Measurements from ENCODE around the gene CASK.

Gene CASK

DNA sequence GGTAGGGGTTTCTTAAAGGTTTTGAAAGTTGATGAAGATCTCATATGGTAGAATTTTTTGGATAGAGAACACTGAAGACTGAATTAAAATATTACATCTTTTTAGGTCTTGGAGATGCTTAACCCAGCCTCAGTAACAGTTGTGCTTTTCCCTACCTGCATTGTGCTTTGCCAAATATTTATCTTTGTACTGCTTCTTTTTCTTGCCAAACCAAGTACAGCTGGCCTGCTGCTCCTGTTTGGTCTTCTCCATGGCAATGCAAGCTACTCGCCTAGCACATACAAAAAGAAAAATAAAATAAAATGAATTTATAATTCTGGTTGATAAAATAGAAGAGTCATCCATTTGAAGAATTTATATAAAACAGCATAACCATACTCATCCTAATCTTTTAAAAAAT is 380.8 kb downstream of the CASK start:
- ATAC-seq (ENCODE audit: low read depth) (no peak), DNase-seq (ENCODE audit: low spot score in 2 of 2) (no peak)
- Mint-ChIP-seq H3K27ac (no peak overlapping the region), H3K4me1 (no peaks in the 10 kb centered on the region), H3K27me3 (no peaks in the 10 kb centered on the region), H3K9me3 (no peaks in the 10 kb centered on the region), H3K36me3 (peaks cover 14% of the 10 kb centered on the region), H3K4me3 (no peak overlapping the region)

DNA sequence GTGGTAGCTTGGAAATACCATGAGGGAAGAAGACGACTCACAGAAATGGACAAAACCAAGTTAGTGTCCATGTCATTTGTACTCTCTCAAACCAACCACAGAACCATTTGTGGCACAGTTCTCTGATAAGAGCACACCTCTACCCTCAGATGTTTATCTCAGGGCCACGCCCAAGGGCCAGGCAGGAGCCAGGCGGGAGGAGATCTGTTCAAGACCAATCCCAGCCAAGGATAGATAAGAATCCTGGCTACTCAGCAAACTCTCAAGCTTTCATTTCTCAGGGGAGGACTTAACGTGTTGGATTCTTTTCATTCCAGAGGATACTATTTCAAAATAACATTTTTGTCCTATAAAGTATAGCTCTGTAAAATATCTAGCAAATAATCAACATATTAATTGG is 381.2 kb downstream of the CASK start:
- no peak overlapping the region for H3K4me3 Mint-ChIP-seq
- DNase-seq (ENCODE audit: low spot score in 2 of 2) (no peak), ATAC-seq (ENCODE audit: low read depth) (no peak)
- no peaks in the 10 kb centered on the region for H3K4me1 Mint-ChIP-seq
- no peaks in the 10 kb centered on the region for H3K27me3 Mint-ChIP-seq
- no peaks in the 10 kb centered on the region for H3K9me3 Mint-ChIP-seq
- H3K36me3 Mint-ChIP-seq = peaks cover 12% of the 10 kb centered on the region
- no peak overlapping the region for H3K27ac Mint-ChIP-seq

DNA sequence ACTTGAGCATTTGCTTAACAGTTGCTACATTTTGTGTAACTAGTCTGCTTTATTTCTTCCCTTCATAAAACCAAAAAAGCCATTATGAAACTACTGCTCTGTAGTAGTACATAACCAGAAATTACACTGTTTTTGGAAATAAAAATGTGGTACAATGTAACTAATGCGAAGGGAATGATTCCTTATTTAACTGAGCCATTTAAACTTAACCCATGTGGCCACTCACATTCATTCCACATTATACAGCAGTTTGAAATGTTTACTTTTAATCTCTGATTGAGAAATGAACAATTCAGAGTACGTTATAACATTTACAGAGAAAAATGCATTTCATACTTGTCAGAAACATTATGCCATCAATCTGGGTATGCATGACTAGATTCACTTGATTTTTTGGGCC is 382.0 kb downstream of the CASK start:
- Mint-ChIP-seq H3K27me3 (no peaks in the 10 kb centered on the region), H3K27ac (no peak overlapping the region), H3K4me3 (no peak overlapping the region), H3K4me1 (no peaks in the 10 kb centered on the region), H3K36me3 (peaks cover 11% of the 10 kb centered on the region), H3K9me3 (no peaks in the 10 kb centered on the region)
- DNase-seq (ENCODE audit: low spot score in 2 of 2) (no peak), ATAC-seq (ENCODE audit: low read depth) (no peak)

DNA sequence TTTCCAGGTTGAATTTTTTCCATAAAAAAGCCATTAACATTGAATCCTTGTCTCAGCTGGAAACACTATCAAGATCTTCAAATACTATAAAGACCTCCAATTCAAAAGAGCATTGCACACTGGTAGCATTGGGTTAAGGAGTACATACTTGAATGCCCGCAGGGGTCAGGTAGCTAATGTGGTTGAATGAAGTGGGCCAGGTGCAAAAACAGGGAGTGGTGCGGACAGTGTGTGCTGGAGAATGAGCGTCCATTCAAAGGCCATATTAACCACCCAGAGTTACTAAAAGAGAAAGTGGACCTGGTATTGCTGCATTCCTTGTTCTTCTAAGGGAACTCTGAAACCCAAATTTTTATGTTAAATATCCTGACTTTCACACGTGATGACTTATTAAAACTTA is 384.6 kb downstream of the CASK start:
- peaks cover 11% of the 10 kb centered on the region for H3K36me3 Mint-ChIP-seq
- H3K27me3 Mint-ChIP-seq = no peaks in the 10 kb centered on the region
- no peak overlapping the region for H3K4me3 Mint-ChIP-seq
- H3K4me1 Mint-ChIP-seq = no peaks in the 10 kb centered on the region
- no peak for DNase-seq (ENCODE audit: low spot score in 2 of 2)
- ATAC-seq (ENCODE audit: low read depth) = no peak
- H3K9me3 Mint-ChIP-seq = no peaks in the 10 kb centered on the region
- no peak overlapping the region for H3K27ac Mint-ChIP-seq

DNA sequence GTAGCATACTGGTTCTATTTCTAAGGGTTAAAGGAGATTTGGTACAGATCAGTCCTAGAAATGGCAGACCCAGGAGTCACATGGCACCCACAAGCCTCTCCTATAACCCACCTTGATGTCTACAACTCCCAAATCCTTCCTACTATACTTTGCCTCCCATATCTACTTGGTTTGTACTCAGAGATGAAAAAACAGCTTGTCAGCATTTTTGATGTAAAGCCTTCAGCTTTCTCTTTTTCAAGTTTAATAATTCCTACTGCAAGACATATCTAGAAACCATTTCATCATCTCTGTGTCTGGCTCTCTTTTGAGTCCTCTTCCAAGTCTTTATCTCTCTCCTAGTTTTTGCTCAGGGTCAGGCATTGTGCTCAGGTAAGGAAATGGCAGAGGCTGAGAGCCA is 393.3 kb downstream of the CASK start:
- DNase-seq (ENCODE audit: low spot score in 2 of 2) (no peak), ATAC-seq (ENCODE audit: low read depth) (no peak)
- H3K36me3 Mint-ChIP-seq = peaks cover 22% of the 10 kb centered on the region
- H3K27ac Mint-ChIP-seq = no peak overlapping the region
- no peaks in the 10 kb centered on the region for H3K27me3 Mint-ChIP-seq
- H3K9me3 Mint-ChIP-seq = no peaks in the 10 kb centered on the region
- no peak overlapping the region for H3K4me3 Mint-ChIP-seq
- no peaks in the 10 kb centered on the region for H3K4me1 Mint-ChIP-seq

DNA sequence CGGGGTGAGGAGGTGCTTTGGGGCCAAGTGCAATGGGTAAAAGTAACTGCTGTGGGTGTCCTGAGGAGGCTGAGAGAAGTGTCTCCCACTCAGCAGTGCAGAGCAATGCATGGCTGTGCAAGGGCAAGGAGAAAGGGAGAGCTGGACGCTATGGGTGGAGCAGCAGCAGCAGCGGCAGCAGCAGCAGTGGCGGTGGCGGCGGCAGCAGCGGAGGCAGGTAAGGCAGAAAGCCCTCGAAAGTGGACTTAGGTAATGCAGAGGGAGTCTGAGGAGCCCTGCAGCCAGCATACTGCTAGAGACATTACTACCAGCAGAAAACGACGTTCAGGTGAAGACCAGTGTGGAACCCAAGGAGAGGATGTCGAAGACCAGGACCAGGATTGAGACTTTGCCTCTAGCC is 394.1 kb downstream of the CASK start:
- H3K9me3 Mint-ChIP-seq = no peaks in the 10 kb centered on the region

DNA sequence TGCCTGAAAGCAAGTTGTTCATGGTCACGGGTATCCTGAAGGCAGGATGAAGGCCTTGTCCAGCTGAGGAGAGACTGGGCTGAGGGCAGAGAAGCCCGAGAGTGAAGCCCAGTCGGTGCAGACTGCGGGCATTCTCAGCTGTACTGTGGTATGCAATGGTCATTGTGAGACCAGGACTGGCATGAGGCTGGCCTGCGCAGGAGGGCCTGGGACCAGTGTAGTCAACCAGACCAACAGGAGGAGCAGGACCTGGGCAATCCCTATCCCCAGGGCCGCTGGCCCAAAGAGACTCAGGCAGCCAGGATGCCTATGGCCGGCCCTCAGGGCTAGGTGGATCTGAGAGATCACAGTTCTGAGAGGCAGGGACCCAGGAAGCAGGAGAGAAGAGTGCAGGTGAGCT is 394.6 kb downstream of the CASK start:
- ATAC-seq (ENCODE audit: low read depth) (no peak), DNase-seq (ENCODE audit: low spot score in 2 of 2) (no peak)
- H3K4me1 Mint-ChIP-seq = no peaks in the 10 kb centered on the region
- H3K4me3 Mint-ChIP-seq = no peak overlapping the region
- H3K36me3 Mint-ChIP-seq = peaks cover 24% of the 10 kb centered on the region
- no peaks in the 10 kb centered on the region for H3K27me3 Mint-ChIP-seq
- no peaks in the 10 kb centered on the region for H3K9me3 Mint-ChIP-seq
- H3K27ac Mint-ChIP-seq = no peak overlapping the region

More for the DNA sequence above, 394.1 kb downstream of the CASK start:
- peaks cover 24% of the 10 kb centered on the region for H3K36me3 Mint-ChIP-seq
- no peak for DNase-seq (ENCODE audit: low spot score in 2 of 2)
- no peaks in the 10 kb centered on the region for H3K27me3 Mint-ChIP-seq
- ATAC-seq (ENCODE audit: low read depth) = no peak
- no peak overlapping the region for H3K4me3 Mint-ChIP-seq
- H3K27ac Mint-ChIP-seq = no peak overlapping the region
- H3K4me1 Mint-ChIP-seq = no peaks in the 10 kb centered on the region

DNA sequence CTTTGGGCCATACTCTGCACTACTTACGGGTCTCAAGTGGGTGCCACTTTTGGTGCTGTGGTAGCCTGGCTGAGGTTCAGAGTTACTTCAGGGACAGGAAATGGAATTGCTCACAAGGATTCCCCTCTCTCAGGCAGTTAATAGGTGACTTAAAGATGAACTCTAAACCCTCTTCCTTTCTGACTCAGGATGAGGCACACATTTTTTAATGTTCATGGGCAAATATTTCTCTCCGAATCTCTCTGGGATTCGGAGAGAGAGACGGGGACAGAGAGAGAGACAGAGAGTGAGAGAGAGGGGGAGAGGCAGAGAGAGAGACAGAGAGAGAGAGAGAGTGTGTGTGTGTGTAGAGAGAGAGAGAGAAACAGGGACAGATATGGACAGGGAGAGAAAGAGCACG is 396.4 kb downstream of the CASK start:
- Mint-ChIP-seq H3K4me3 (no peak overlapping the region), H3K27me3 (no peaks in the 10 kb centered on the region), H3K4me1 (no peaks in the 10 kb centered on the region), H3K27ac (no peak overlapping the region), H3K36me3 (peaks cover 27% of the 10 kb centered on the region), H3K9me3 (no peaks in the 10 kb centered on the region)
- ATAC-seq (ENCODE audit: low read depth) (no peak), DNase-seq (ENCODE audit: low spot score in 2 of 2) (no peak)

DNA sequence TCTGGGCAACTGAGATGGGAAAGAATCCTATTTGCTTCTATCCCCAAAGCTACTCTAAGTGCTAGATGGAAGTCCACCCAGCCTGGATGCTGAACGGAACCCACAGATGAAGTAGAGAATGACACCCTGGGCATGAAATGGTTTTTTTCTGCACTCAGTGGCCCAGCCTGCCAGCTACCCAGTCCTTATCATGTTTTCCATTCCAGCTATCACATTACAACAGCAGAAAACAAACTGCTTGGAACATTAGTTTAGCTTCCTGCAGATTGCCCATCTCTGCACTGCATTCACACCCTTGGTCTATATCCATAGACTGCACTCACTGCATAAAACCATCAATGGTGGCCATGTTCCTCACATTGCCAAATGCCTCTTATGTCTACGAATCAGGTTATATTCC is 397.1 kb downstream of the CASK start:
- no peaks in the 10 kb centered on the region for H3K9me3 Mint-ChIP-seq
- DNase-seq (ENCODE audit: low spot score in 2 of 2) = no peak
- no peak for ATAC-seq (ENCODE audit: low read depth)
- no peak overlapping the region for H3K27ac Mint-ChIP-seq
- no peaks in the 10 kb centered on the region for H3K27me3 Mint-ChIP-seq
- H3K4me3 Mint-ChIP-seq = no peak overlapping the region
- no peaks in the 10 kb centered on the region for H3K4me1 Mint-ChIP-seq
- H3K36me3 Mint-ChIP-seq = peaks cover 26% of the 10 kb centered on the region

DNA sequence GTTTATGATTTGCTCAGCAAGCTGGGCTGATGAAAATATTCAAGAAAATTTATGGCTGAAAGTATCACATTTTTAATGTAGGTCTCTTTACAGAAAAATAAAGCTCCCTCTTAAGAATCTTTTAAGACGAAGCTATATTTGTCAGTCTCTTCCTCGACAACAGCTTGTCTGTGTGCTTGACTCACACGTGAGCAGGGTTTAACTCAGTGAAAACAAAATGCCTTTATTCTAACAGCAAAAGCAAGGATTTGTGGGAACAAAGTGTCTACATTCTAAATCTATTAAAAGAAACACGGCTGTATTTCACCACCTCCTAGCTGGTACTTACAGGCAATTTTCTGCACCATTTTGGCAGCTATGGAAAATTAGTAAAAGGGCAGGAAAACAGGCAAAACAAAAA is 400.7 kb downstream of the CASK start:
- H3K9me3 Mint-ChIP-seq = no peaks in the 10 kb centered on the region
- ATAC-seq (ENCODE audit: low read depth) (no peak), DNase-seq (ENCODE audit: low spot score in 2 of 2) (no peak)
- H3K4me1 Mint-ChIP-seq = no peaks in the 10 kb centered on the region
- H3K4me3 Mint-ChIP-seq = no peak overlapping the region
- H3K36me3 Mint-ChIP-seq = peaks cover 16% of the 10 kb centered on the region
- no peaks in the 10 kb centered on the region for H3K27me3 Mint-ChIP-seq
- H3K27ac Mint-ChIP-seq = no peak overlapping the region

DNA sequence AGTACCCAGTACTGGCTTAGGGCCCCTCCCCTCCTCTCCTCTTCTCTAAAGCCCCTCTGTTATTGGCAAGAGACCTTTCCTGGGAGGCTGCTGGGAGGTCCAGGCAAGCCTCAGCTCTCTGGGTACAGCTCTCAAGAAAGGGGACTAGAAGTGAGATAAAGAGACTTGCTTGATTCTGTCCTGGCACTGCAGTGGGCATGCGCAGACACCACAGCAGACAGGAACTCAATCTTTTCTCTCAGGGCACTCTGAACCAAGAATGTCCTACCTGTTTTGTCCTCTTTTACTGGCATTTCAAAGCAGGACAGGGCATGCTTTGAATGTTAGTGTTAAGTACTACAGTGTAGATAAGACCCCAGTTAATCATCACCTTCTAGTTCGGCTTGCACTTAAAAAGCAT is 401.3 kb downstream of the CASK start:
- DNase-seq (ENCODE audit: low spot score in 2 of 2) = no peak
- H3K27ac Mint-ChIP-seq = no peak overlapping the region
- ATAC-seq (ENCODE audit: low read depth) = no peak
- H3K9me3 Mint-ChIP-seq = no peaks in the 10 kb centered on the region
- no peak overlapping the region for H3K4me3 Mint-ChIP-seq
- H3K36me3 Mint-ChIP-seq = peaks cover 15% of the 10 kb centered on the region
- H3K27me3 Mint-ChIP-seq = no peaks in the 10 kb centered on the region
- H3K4me1 Mint-ChIP-seq = no peaks in the 10 kb centered on the region

DNA sequence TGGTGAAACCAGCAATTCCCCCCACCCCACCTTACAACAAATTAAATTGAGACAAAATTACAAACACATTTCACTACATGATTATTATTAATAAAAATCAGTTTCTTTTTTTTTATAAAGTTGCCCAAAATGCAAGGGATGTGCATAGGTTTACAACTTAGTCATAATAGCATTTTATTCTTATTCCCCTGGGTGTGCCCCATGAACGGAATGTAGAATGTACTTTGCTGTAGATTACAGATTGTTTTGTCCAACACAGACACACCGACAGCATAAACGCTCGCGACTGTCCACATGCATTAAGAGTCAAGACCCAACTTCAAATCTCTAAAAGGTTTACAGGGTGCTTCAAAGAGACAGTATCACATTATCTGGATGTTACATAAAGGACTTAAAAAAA is 403.9 kb downstream of the CASK start:
- no peak for ATAC-seq (ENCODE audit: low read depth)
- Mint-ChIP-seq H3K36me3 (peaks cover 5% of the 10 kb centered on the region), H3K4me1 (no peaks in the 10 kb centered on the region), H3K9me3 (no peaks in the 10 kb centered on the region), H3K27me3 (no peaks in the 10 kb centered on the region), H3K27ac (no peak overlapping the region), H3K4me3 (no peak overlapping the region)
- DNase-seq (ENCODE audit: low spot score in 2 of 2) = no peak

DNA sequence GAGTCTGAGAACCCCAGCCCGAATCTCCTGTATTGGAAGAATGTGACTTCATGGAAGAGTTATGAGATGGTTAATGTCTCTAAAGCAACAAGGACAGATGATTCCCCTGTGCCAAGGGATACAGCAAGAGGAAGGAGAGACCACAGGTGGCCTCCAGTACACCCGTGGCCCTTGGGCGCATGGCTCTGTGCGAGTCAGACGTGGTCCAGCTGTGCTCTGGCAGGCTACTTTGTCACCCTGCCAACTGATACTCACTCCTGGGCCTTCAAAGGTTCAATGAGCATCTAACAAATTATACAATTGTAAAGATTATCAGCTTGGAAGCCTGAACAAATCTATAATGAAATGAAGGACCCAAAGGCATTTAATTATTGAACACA is 404.5 kb downstream of the CASK start:
- Mint-ChIP-seq H3K27me3 (no peaks in the 10 kb centered on the region), H3K4me3 (no peak overlapping the region), H3K9me3 (no peaks in the 10 kb centered on the region), H3K27ac (peak overlapping the region; percentile 24), H3K4me1 (no peaks in the 10 kb centered on the region), H3K36me3 (peaks cover 5% of the 10 kb centered on the region)
- ATAC-seq (ENCODE audit: low read depth) (no peak), DNase-seq (ENCODE audit: low spot score in 2 of 2) (no peak)

DNA sequence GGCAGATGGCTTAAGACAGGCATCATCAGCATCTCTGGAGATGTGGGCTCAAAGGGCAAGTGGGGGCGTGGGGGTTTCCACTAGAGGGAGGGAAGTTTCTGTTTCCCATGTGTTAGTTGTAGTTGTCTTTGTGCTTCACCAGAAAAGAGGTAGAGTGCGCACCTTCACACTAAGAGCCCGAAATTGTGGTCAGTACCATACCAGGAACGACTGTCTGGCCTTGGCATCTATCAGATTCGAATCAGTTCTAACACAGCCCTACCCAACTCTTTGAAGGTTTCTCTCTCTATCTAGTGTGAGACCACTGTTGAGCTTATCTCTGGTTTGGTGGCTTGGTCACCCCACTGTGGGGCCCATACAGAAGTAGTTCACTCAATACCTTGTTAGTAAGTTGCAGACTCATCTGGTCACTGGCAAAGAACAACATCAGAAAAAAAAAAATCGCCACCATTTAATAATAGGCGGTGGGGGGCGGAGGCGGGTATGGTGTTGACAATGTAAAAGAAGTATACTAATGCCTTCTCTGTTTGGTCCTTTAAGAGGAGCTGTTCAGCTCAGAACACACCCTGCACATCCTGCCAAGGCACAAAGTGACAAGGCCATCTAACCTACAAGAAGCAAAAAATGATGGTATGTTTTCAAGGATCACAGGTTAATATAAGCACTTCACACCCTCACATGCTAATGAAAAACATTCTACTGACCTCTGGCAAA is 405.1 kb downstream of the CASK start:
- DNase-seq (ENCODE audit: low spot score in 2 of 2) = no peak
- H3K4me3 Mint-ChIP-seq = no peak overlapping the region
- no peaks in the 10 kb centered on the region for H3K9me3 Mint-ChIP-seq
- no peak for ATAC-seq (ENCODE audit: low read depth)
- peak overlapping the region; percentile 24 for H3K27ac Mint-ChIP-seq
- H3K36me3 Mint-ChIP-seq = peaks cover 5% of the 10 kb centered on the region
- no peaks in the 10 kb centered on the region for H3K27me3 Mint-ChIP-seq
- peaks cover 3% of the 10 kb centered on the region for H3K4me1 Mint-ChIP-seq

DNA sequence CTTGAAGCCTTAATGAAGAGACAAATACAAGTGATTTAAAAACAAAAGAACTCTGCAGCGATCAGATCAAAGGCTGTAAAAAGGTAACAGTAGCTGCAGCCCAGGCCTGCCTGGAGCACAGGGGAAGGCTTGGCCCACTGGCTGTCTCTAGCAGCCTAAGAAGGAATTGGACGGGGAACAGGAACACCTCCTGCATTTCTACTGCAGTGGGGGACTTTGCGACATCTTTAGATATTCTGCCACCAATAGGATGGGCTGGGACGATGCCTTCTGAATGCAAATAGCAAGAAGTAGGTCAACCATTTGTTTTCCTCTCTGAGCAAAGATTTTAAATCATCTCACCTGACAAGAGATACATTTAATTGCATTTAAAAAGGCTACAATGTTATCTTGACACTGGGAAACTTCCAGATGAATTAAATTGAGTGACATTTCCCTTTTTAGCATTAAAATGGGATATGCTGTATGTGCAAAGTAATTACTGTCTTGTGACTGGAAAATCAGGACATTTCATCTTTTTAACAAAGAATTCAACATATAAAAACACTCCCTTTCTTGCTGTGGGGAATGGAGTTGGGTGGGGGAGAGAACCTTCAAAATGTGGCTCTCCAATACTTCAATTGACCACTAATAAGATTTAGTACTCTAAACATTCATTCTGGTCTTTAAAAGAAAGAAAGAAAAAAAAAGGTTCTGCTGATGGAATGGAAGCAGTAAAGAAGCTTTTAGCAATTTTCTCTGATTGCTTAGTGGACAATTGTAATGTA is 406.2 kb downstream of the CASK start:
- no peak for DNase-seq (ENCODE audit: low spot score in 2 of 2)
- H3K36me3 Mint-ChIP-seq = peaks cover 2% of the 10 kb centered on the region
- peaks cover 5% of the 10 kb centered on the region for H3K4me1 Mint-ChIP-seq
- H3K9me3 Mint-ChIP-seq = no peaks in the 10 kb centered on the region
- no peaks in the 10 kb centered on the region for H3K27me3 Mint-ChIP-seq
- H3K27ac Mint-ChIP-seq = no peak overlapping the region
- no peak for ATAC-seq (ENCODE audit: low read depth)
- H3K4me3 Mint-ChIP-seq = no peak overlapping the region
